ENCODE results near the gene CLCN1. TPM values are rescaled to one million over a fixed set of nuclear protein-coding genes. Genes with fewer than 3 reads are reported as not detected.

The CLCN1 gene
- not detected in 2 replicates for total RNA-seq (2014; rRNA removed; shearing (Covaris generic))

DNA sequence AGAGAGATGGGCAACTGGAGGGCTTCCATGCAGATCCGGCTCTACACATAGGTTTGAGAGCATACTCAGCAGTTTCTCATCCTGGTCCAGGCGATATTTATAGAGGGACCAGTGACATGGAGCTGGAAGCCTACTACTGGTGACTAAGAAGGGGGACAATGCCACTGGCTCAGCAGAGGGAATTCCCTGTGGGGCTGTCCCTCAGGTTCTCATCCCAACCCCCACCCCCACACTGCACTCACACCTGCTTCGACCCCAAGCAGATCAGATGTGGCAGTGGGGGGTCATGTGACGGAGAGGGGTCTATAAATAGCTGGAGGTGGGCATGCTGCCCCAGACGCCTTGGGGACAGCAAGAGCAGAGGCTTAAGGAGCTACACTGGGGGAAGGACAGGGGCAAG is at the start of gene CLCN1:
TSS of gene CLCN1 (plus strand) at position 336 of the 400 bp plus-strand sequence. CDS start 102 bp downstream, outside the sequence.

DNA sequence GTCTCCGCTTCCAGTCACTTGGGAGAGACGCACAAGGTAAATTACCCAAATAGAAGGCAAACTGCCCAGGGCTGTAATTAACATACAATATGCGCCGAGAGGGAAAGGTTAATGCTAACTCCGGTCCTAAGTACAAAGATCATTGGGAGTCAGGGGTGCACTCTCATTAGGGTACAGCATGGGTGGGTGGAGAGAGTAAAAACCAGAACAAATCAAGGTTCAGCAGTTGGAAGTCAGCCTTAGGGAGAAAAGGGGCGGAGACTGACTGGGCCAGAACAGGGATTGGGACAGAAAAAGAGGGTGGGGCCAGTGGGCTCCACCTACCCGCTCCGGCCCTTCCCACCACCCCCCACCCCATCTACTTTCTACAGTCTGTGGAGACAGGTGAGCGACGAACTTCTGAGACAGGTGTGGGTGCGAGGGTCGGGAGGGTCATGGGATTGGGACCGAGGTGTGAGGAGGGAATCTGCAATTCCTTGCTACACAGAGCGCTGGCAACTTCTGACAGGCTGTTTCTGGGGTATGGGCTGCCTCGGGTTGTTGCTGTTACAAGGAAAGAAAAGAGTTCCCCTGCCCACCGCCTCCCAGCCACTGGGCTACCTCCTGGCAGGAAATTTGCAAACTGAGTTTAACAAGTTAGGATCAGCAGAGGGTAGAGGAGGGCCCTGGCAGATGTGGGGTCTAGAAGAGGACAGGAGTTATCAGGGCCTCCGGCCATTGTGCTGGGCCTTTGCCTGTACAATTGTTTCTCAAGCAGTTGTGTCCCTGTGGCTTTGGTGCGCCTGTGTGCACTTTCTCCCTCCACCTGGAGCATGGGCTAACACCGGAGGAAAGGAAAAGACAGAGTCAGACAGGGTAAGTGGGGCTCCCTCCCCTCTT is 31.1 kb upstream of the CLCN1 start, which contains the start of gene TMEM139:
TSS of gene TMEM139 (plus strand) at position 368 of the 879 bp plus-strand sequence. CDS start 1,000 bp downstream, outside the sequence.

DNA sequence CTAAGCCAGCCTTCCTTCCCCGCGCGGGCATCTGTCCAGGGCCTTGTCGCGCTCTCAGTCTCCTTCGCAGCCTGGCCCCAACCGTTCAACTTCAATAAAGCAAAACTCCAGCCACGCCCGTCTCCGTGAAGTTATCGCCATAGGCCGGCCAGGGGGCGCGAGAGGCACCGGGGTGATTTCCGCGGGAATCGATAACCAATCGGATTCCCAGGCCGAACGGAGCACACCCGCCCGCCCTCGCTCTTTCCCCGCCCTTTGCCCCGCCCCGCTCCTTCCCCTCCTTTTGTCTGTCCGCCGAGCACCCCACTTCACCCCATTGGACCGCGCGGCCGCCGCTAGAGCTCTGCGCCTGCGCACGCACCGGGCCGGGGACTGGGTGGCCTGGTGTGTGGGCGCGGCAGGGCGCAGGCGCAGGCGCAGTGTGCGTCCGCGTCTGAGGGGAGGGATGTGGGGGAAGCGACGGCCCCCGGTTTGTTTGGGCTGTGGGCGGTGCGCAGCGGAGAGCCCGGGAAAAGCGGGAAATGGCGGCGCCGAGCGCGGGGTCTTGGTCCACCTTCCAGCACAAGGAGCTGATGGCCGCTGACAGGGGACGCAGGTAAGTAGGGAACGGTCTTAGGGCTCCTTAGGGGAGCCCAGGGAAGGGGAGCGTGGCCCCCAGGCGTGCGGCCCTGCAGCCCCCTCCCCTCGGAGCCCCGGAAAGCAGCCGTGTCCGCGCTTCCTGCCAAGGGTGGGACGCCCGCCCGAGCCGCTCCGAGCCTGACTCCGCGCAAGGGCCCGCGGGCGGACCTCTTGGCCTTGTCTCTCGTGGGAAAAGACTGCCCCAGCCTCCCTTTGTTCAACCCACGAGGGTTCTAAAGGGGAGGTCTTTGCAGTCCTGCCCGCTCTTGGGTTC is 27.7 kb upstream of the CLCN1 start, which contains the start of gene CASP2:
TSS of gene CASP2 (plus strand) at position 417 of the 892 bp plus-strand sequence. CDS start at position 522, 105 bp downstream.

GRCh38 chr7:143362131-143363015 is 46.5 kb downstream of the CLCN1 start, which contains the start of gene FAM131B:
FAM131B (minus strand) TSS chr7:143362713; CDS start chr7:143362603, 110 bp downstream.

GRCh38 chr7:143380646-143381426 is 64.9 kb downstream of the CLCN1 start, which contains the start of gene ZYX:
ZYX (plus strand) TSS chr7:143381345; CDS start chr7:143381572, 227 bp downstream.

Small RNAs within 50 kb of the gene (small RNA-seq; reads per million reads assigned to genes)
- gene MIR6892 (not detected), gene RN7SL481P (not detected), gene RN7SL535P (not detected)

Other genes starting within 250 kb of the CLCN1 start
- not detected in 2 replicates for gene PIP, start 184.0 kb upstream of the CLCN1 start, total RNA-seq (2014; rRNA removed; shearing (Covaris generic))
- not detected in 2 replicates for gene TAS2R39, start 132.7 kb upstream of the CLCN1 start, total RNA-seq (2014; rRNA removed; shearing (Covaris generic))
- gene TAS2R40, start 94.1 kb upstream of the CLCN1 start, total RNA-seq (2014; rRNA removed; shearing (Covaris generic)) = not detected in 2 replicates
- gene GSTK1, start 52.7 kb upstream of the CLCN1 start, total RNA-seq (2014; rRNA removed; shearing (Covaris generic)) = 126 and 140 TPM in 2 replicates
- 1.2 and 3.2 TPM in 2 replicates for gene TMEM139, start 31.2 kb upstream of the CLCN1 start, total RNA-seq (2014; rRNA removed; shearing (Covaris generic))
- gene CASP2, start 27.8 kb upstream of the CLCN1 start, total RNA-seq (2014; rRNA removed; shearing (Covaris generic)) = 19.1 and 25.5 TPM in 2 replicates
- gene FAM131B, start 46.6 kb downstream of the CLCN1 start, total RNA-seq (2014; rRNA removed; shearing (Covaris generic)) = 1.4 and 2.4 TPM in 2 replicates
- gene ZYX, start 65.2 kb downstream of the CLCN1 start, total RNA-seq (2014; rRNA removed; shearing (Covaris generic)) = 54.7 and 69.1 TPM in 2 replicates
- 0.04 and 0.24 TPM in 2 replicates for gene EPHA1, start 92.7 kb downstream of the CLCN1 start, total RNA-seq (2014; rRNA removed; shearing (Covaris generic))
- gene TAS2R60, start 127.3 kb downstream of the CLCN1 start, total RNA-seq (2014; rRNA removed; shearing (Covaris generic)) = not detected in 2 replicates
- gene TAS2R41, start 161.8 kb downstream of the CLCN1 start, total RNA-seq (2014; rRNA removed; shearing (Covaris generic)) = not detected in 2 replicates